Neural cell (in vitro differentiated cells): ENCODE data around the gene PGM2L1. TPM values are rescaled to one million over a fixed set of nuclear protein-coding genes. Genes with fewer than 3 reads are reported as not detected.

Experiments used
- H2AFZ ChIP-seq: fragments of 200-600, 300-800 bp; sonication (generic), shearing (Covaris generic); 2 replicates; pipeline ENCODE4 v1.6.0; 2014; ENCODE audit warnings: low read depth, mild to moderate bottlenecking, antibody characterized with exemption, low read length, moderate library complexity
- H3F3A ChIP-seq: fragments of 200-600 bp; shearing (Covaris generic); 2 replicates; pipeline ENCODE4 v1.6.1; 2016; ENCODE audit warnings: mild to moderate bottlenecking, moderate library complexity, mixed read lengths, antibody characterized with exemption, low read length; ENCODE audit not compliant: insufficient read depth, poor library complexity, severe bottlenecking
- H3K27ac ChIP-seq: fragments of 200-600, 300-800 bp; sonication (generic), shearing (Covaris generic); 2 replicates; pipeline ENCODE4 v1.5.1; 2014; ENCODE audit warnings: mild to moderate bottlenecking, low read length, moderate library complexity
- H3K27me3 ChIP-seq: fragments of 300-800, 200-600 bp; sonication (generic), shearing (Covaris generic); 2 replicates; pipeline ENCODE4 v1.6.0; 2014; ENCODE audit warnings: mild to moderate bottlenecking, low read depth, low read length, moderate library complexity; ENCODE audit not compliant: insufficient read depth
- H3K36me3 ChIP-seq: fragments of 300-800, 200-600 bp; sonication (generic), shearing (Covaris generic); 2 replicates; pipeline ENCODE4 v1.5.1; 2014; ENCODE audit warnings: mild to moderate bottlenecking, antibody characterized with exemption, low read length, moderate library complexity; ENCODE audit not compliant: insufficient read depth
- H3K4me2 ChIP-seq: fragments of 300-800, 200-600 bp; sonication (generic), shearing (Covaris generic); 2 replicates; pipeline ENCODE4 v1.6.0; 2014; ENCODE audit warnings: mild to moderate bottlenecking, low read length
- H3K4me3 ChIP-seq: fragments of 300-800, 200-600 bp; sonication (generic), shearing (Covaris generic); 2 replicates; pipeline ENCODE4 v1.5.1; 2014; ENCODE audit warnings: mild to moderate bottlenecking, low read length, moderate library complexity
- H3K79me2 ChIP-seq: fragments of 200-600 bp; shearing (Covaris generic); replicated peaks from 2 replicates; pipeline ENCODE4 v1.6.0; 2014; ENCODE audit warnings: mild to moderate bottlenecking, low read length, moderate library complexity; ENCODE audit not compliant: insufficient read depth
- H3K9ac ChIP-seq: fragments of 300-800, 200-600 bp; sonication (generic), shearing (Covaris generic); 2 replicates; pipeline ENCODE4 v1.6.1; 2016; ENCODE audit warnings: mild to moderate bottlenecking, low read length, mixed read lengths
- H3K9me2 ChIP-seq: fragments of 200-600 bp; shearing (Covaris generic); 2 replicates; pipeline ENCODE4 v1.6.1; 2016; ENCODE audit warnings: mild to moderate bottlenecking, low read length, mixed read lengths; ENCODE audit not compliant: insufficient read depth
- H3K9me3 ChIP-seq: fragments of 200-600, 300-800 bp; sonication (generic), shearing (Covaris generic); 2 replicates; pipeline ENCODE4 v1.6.1; 2016; ENCODE audit warnings: mild to moderate bottlenecking, mixed run types, low read length, moderate library complexity, mixed read lengths
- H4K20me1 ChIP-seq: fragments of 200-600 bp; shearing (Covaris generic); 2 replicates; pipeline ENCODE4 v1.6.1; 2016; ENCODE audit warnings: mild to moderate bottlenecking, mixed run types; ENCODE audit not compliant: insufficient read depth
- EP300 ChIP-seq: fragments of 450-650 bp; conservative IDR thresholded peaks from 2 replicates; pipeline ENCODE4 v1.6.1; 2014; ENCODE audit warnings: antibody characterized with exemption, mild to moderate bottlenecking, moderate library complexity; ENCODE audit not compliant: poor library complexity, severe bottlenecking
- EZH2 ChIP-seq: fragments of 200-600, 300-800 bp; shearing (Covaris generic), sonication (generic); IDR thresholded peaks from 2 replicates; pipeline ENCODE4 v1.6.1; 2014; ENCODE audit warnings: antibody characterized with exemption, low read length, borderline replicate concordance, mild to moderate bottlenecking; ENCODE audit not compliant: insufficient read depth, poor library complexity, severe bottlenecking
- MXI1 ChIP-seq: fragments of 450-650 bp; conservative IDR thresholded peaks from 2 replicates; pipeline ENCODE4 v1.6.1; 2014; ENCODE audit warnings: antibody characterized with exemption, mild to moderate bottlenecking; ENCODE audit not compliant: poor library complexity, severe bottlenecking
- POLR2AphosphoS5 ChIP-seq: IDR thresholded peaks from 2 replicates; pipeline ENCODE4 v1.6.1; 2012
- RAD21 ChIP-seq: fragments of 450-650 bp; conservative IDR thresholded peaks from 2 replicates; pipeline ENCODE4 v1.6.1; 2014; ENCODE audit warnings: antibody characterized with exemption, mild to moderate bottlenecking, moderate library complexity
- SMC3 ChIP-seq: fragments of 450-650 bp; conservative IDR thresholded peaks from 2 replicates; pipeline ENCODE4 v1.6.1; 2014; ENCODE audit warnings: antibody characterized with exemption, mild to moderate bottlenecking, moderate library complexity; ENCODE audit not compliant: poor library complexity
- TAF1 ChIP-seq: IDR thresholded peaks from 2 replicates; pipeline ENCODE4 v1.6.1; 2012; ENCODE audit warnings: low read depth
- polyA plus RNA-seq: library from polyadenylated mRNA; depleted of rRNA; stranded (reverse); fragments of >200 nt; gene quantifications from 2 replicates; pipeline ENCODE4 v1.2.3, GENCODE V29; 2014
- TF ChIP-seq, protein P1 (sequence below): IDR thresholded peaks from 2 replicates; pipeline ENCODE4 v1.6.1; 2012; ENCODE audit warnings: borderline replicate concordance
- TF ChIP-seq, protein P2 (sequence below): fragments of 450-650 bp; IDR thresholded peaks from 2 replicates; pipeline ENCODE4 v1.5.1; 2014; ENCODE audit warnings: antibody characterized with exemption, mild to moderate bottlenecking, moderate library complexity; ENCODE audit not compliant: poor library complexity, severe bottlenecking

The PGM2L1 gene
- polyA plus RNA-seq, 1 donor from 2014 or later: 95.0 TPM

DNA sequence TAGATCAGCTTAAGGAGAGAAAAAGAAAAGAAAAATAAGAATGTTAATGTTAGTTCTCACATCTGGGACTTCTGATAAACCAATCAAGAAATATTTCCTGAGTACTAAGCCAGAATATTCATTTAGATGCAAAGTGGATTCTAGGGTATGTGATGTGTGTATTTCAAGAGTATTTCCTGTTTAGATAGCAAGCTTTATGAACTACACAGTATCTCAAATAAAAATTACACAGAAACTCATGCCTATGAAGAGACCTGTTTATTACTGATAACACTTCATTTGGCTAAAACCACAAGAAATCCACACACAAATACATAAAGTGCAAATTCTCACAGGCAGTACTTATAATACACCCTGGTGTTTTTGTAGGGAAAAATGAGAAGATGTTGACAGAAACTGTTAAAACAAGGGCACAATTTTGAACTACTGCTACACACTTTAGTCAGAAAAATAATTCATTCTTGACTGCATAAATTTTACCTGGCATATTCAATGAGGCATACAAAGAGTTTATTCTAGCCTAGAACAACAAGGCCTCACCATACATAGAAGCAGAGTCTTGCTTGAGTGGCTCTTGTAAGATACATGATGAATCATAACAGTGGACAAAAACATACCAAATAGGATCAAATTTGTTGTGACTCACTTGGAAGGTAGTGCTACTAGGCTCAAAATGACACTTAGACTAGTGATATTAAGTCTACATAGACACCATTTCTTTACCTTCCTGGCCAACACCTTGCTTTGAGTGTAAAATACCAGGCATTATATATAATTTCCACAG is 68.0 kb downstream of the PGM2L1 start:
- Histone ChIP-seq H2AFZ (no peak overlapping the region), H3K4me3 (no peak overlapping the region), H3K27me3 (no peaks in the 10 kb centered on the region), H3F3A (no peaks in the 10 kb centered on the region), H3K27ac (no peak overlapping the region), H3K79me2 (no peaks in the 10 kb centered on the region), H3K36me3 (no peaks in the 10 kb centered on the region), H3K4me2 (no peak overlapping the region), H3K9me3 (no peaks in the 10 kb centered on the region), H3K9me2 (no peaks in the 10 kb centered on the region), H3K9ac (no peak overlapping the region), H4K20me1 (no peaks in the 10 kb centered on the region)
- TF ChIP-seq RAD21 (no peak), EZH2 (no peak), TAF1 (no peak), SMC3 (no peak)
- TF ChIP-seq, protein P1, sequence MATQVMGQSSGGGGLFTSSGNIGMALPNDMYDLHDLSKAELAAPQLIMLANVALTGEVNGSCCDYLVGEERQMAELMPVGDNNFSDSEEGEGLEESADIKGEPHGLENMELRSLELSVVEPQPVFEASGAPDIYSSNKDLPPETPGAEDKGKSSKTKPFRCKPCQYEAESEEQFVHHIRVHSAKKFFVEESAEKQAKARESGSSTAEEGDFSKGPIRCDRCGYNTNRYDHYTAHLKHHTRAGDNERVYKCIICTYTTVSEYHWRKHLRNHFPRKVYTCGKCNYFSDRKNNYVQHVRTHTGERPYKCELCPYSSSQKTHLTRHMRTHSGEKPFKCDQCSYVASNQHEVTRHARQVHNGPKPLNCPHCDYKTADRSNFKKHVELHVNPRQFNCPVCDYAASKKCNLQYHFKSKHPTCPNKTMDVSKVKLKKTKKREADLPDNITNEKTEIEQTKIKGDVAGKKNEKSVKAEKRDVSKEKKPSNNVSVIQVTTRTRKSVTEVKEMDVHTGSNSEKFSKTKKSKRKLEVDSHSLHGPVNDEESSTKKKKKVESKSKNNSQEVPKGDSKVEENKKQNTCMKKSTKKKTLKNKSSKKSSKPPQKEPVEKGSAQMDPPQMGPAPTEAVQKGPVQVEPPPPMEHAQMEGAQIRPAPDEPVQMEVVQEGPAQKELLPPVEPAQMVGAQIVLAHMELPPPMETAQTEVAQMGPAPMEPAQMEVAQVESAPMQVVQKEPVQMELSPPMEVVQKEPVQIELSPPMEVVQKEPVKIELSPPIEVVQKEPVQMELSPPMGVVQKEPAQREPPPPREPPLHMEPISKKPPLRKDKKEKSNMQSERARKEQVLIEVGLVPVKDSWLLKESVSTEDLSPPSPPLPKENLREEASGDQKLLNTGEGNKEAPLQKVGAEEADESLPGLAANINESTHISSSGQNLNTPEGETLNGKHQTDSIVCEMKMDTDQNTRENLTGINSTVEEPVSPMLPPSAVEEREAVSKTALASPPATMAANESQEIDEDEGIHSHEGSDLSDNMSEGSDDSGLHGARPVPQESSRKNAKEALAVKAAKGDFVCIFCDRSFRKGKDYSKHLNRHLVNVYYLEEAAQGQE: no peak
- TF ChIP-seq, protein P2, sequence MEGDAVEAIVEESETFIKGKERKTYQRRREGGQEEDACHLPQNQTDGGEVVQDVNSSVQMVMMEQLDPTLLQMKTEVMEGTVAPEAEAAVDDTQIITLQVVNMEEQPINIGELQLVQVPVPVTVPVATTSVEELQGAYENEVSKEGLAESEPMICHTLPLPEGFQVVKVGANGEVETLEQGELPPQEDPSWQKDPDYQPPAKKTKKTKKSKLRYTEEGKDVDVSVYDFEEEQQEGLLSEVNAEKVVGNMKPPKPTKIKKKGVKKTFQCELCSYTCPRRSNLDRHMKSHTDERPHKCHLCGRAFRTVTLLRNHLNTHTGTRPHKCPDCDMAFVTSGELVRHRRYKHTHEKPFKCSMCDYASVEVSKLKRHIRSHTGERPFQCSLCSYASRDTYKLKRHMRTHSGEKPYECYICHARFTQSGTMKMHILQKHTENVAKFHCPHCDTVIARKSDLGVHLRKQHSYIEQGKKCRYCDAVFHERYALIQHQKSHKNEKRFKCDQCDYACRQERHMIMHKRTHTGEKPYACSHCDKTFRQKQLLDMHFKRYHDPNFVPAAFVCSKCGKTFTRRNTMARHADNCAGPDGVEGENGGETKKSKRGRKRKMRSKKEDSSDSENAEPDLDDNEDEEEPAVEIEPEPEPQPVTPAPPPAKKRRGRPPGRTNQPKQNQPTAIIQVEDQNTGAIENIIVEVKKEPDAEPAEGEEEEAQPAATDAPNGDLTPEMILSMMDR: no peak

DNA sequence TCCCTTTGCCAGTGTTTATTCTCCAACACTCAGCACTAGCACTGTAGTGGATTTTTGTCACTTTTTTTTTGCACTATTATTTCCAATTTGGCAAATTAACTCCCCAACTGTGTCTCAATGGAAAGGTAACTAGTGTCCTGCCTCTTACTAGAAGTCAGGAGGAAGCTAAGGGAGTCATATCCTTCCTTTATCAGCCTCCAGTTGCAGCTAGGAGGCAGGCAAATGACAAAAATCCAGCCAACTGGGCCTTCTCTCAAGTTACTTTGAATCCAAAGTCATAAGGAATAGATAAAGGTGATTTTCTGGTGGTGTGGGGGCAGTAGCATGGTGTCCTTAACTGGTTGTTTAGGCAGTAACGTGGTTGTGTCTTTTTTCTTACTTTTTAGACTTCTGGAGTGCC is 71.2 kb downstream of the PGM2L1 start:
- Histone ChIP-seq H3F3A (no peaks in the 10 kb centered on the region), H3K79me2 (no peaks in the 10 kb centered on the region), H3K9ac (no peak overlapping the region), H3K27me3 (no peaks in the 10 kb centered on the region), H3K9me2 (no peaks in the 10 kb centered on the region), H3K36me3 (no peaks in the 10 kb centered on the region), H3K4me2 (no peak overlapping the region), H3K9me3 (no peaks in the 10 kb centered on the region), H4K20me1 (no peaks in the 10 kb centered on the region), H3K4me3 (no peak overlapping the region), H3K27ac (no peak overlapping the region), H2AFZ (no peak overlapping the region)
- TF ChIP-seq SMC3 (no peak), POLR2AphosphoS5 (no peak), EP300 (no peak), MXI1 (no peak), RAD21 (no peak), EZH2 (no peak), TAF1 (no peak)
- TF ChIP-seq, protein P2: no peak
- TF ChIP-seq, protein P1: no peak
